H9 (cell line): ENCODE measurements around the gene SH3GL1. TPM values are rescaled to one million over a fixed set of nuclear protein-coding genes. Genes with fewer than 3 reads are reported as not detected.

Experiments
- DNase-seq: peaks from one replicate; pipeline ENCODE4 v3.0.0-alpha.2; 2017
- H2AFZ ChIP-seq: one replicate; pipeline ENCODE4 v1.6.1; 2013; ENCODE audit warnings: mild to moderate bottlenecking, low read length, control low read depth, moderate library complexity
- H2AK5ac ChIP-seq: 2 replicates; pipeline ENCODE4 v1.6.1; 2013; ENCODE audit warnings: low read length, control low read depth, mixed read lengths; ENCODE audit not compliant: insufficient read length
- H2BK120ac ChIP-seq: one replicate; pipeline ENCODE4 v1.6.1; 2013; ENCODE audit warnings: low read depth, mild to moderate bottlenecking, low read length, control low read depth, inconsistent platforms; ENCODE audit not compliant: poor library complexity, severe bottlenecking
- H2BK12ac ChIP-seq: 2 replicates; pipeline ENCODE4 v1.6.1; 2013; ENCODE audit warnings: low read length, control low read depth, mixed read lengths, low read depth; ENCODE audit not compliant: insufficient read length
- H2BK15ac ChIP-seq: 2 replicates; pipeline ENCODE4 v1.6.1; 2013; ENCODE audit warnings: low read depth, low read length, control low read depth
- H2BK20ac ChIP-seq: one replicate; pipeline ENCODE4 v1.6.1; 2013; ENCODE audit warnings: low read depth, mild to moderate bottlenecking, low read length, control low read depth, inconsistent platforms; ENCODE audit not compliant: poor library complexity, severe bottlenecking
- H2BK5ac ChIP-seq: 2 replicates; pipeline ENCODE4 v1.6.1; 2013; ENCODE audit warnings: low read length, control low read depth, mixed read lengths; ENCODE audit not compliant: insufficient read length
- H3K14ac ChIP-seq: 2 replicates; pipeline ENCODE4 v1.6.1; 2013; ENCODE audit warnings: low read length, control low read depth; ENCODE audit not compliant: insufficient read depth
- H3K18ac ChIP-seq: 2 replicates; pipeline ENCODE4 v1.6.1; 2013; ENCODE audit warnings: low read depth, mild to moderate bottlenecking, mixed read lengths, low read length, control low read depth; ENCODE audit not compliant: insufficient read length
- H3K23ac ChIP-seq: 2 replicates; pipeline ENCODE4 v1.6.1; 2013; ENCODE audit warnings: low read length, control low read depth, mixed read lengths, low read depth; ENCODE audit not compliant: insufficient read length
- H3K23me2 ChIP-seq: 2 replicates; pipeline ENCODE4 v1.6.1; 2013; ENCODE audit warnings: low read depth, mild to moderate bottlenecking, mixed read lengths, low read length, control low read depth; ENCODE audit not compliant: insufficient read length, poor library complexity, severe bottlenecking
- H3K27ac ChIP-seq: 2 replicates; pipeline ENCODE4 v1.5.1; 2013; ENCODE audit warnings: low read length, control low read depth, mixed read lengths, low read depth; ENCODE audit not compliant: insufficient read length
- H3K27me3 ChIP-seq: 2 replicates; pipeline ENCODE4 v1.6.1; 2013; ENCODE audit warnings: low read length, control low read depth, inconsistent platforms; ENCODE audit not compliant: insufficient read depth
- H3K4ac ChIP-seq: 2 replicates; pipeline ENCODE4 v1.6.1; 2013; ENCODE audit warnings: low read depth, mild to moderate bottlenecking, control low read depth, inconsistent platforms, low read length, moderate library complexity
- H3K4me1 ChIP-seq: 2 replicates; pipeline ENCODE4 v1.6.1; 2013; ENCODE audit warnings: low read length, control low read depth, inconsistent platforms; ENCODE audit not compliant: insufficient read depth
- H3K4me2 ChIP-seq: 2 replicates; pipeline ENCODE4 v1.6.1; 2013; ENCODE audit warnings: low read length, control low read depth, mixed read lengths; ENCODE audit not compliant: insufficient read length, insufficient read depth
- H3K56ac ChIP-seq: 2 replicates; pipeline ENCODE4 v1.6.1; 2013; ENCODE audit warnings: low read depth, mild to moderate bottlenecking, mixed read lengths, low read length, control low read depth; ENCODE audit not compliant: insufficient read length
- H3K79me1 ChIP-seq: 2 replicates; pipeline ENCODE4 v1.6.1; 2013; ENCODE audit warnings: low read depth, mild to moderate bottlenecking, moderate library complexity, low read length, control low read depth, inconsistent platforms; ENCODE audit not compliant: insufficient read depth, poor library complexity, severe bottlenecking
- H3K79me2 ChIP-seq: 2 replicates; pipeline ENCODE4 v1.6.1; 2013; ENCODE audit warnings: low read length, control low read depth, inconsistent platforms; ENCODE audit not compliant: insufficient read depth
- H3K9ac ChIP-seq: 2 replicates; pipeline ENCODE4 v1.6.1; 2013; ENCODE audit warnings: low read length, control low read depth, mixed read lengths; ENCODE audit not compliant: insufficient read length; ENCODE audit errors: extremely low read depth
- H3K9me3 ChIP-seq: one replicate; pipeline ENCODE4 v1.6.1; 2013; ENCODE audit warnings: low read depth, low read length, inconsistent platforms; ENCODE audit not compliant: control insufficient read depth
- H3T11ph ChIP-seq: one replicate; pipeline ENCODE4 v1.6.1; 2013; ENCODE audit warnings: mild to moderate bottlenecking, low read length, control low read depth, inconsistent platforms
- H4K20me1 ChIP-seq: one replicate; pipeline ENCODE4 v1.6.1; 2013; ENCODE audit not compliant: control insufficient read depth, insufficient read length, insufficient read depth
- H4K5ac ChIP-seq: 2 replicates; pipeline ENCODE4 v1.6.1; 2013; ENCODE audit warnings: low read depth, mild to moderate bottlenecking, mixed read lengths, low read length, control low read depth; ENCODE audit not compliant: insufficient read length
- H4K8ac ChIP-seq: replicated peaks from 2 replicates; pipeline ENCODE4 v1.6.1; 2013; ENCODE audit warnings: low read length, control low read depth, mixed read lengths, low read depth; ENCODE audit not compliant: insufficient read length
- H4K91ac ChIP-seq: 2 replicates; pipeline ENCODE4 v1.6.1; 2013; ENCODE audit warnings: low read depth, mild to moderate bottlenecking, moderate library complexity, mixed read lengths, low read length, control low read depth; ENCODE audit not compliant: insufficient read length
- H3K27ac Mint-ChIP-seq, 3 experiments: 2 replicates in 2 of 3; 3 replicates in 1 of 3; pipeline ENCODE4 v1.8.0; 2020 to 2021; ENCODE audit warnings: mixed read lengths in 3 of 3, mild to moderate bottlenecking in 1 of 3, moderate library complexity in 1 of 3
- H3K27me3 Mint-ChIP-seq: 2 replicates; pipeline ENCODE4 v1.8.0; 2021; ENCODE audit warnings: low read depth, mild to moderate bottlenecking, moderate library complexity, mixed read lengths
- H3K36me3 Mint-ChIP-seq, 3 experiments: 2 replicates in 2 of 3; 3 replicates in 1 of 3; pipeline ENCODE4 v1.8.0; 2020 to 2021; ENCODE audit warnings: low read depth in 3 of 3, mixed read lengths in 3 of 3; ENCODE audit not compliant: insufficient read depth in 1 of 3
- H3K4me1 Mint-ChIP-seq, 2 experiments: 2 replicates each; pipeline ENCODE4 v1.8.0; 2020; ENCODE audit warnings: mixed read lengths in 2 of 2
- H3K4me3 Mint-ChIP-seq, 2 experiments: 2 replicates in 1 of 2; 3 replicates in 1 of 2; pipeline ENCODE4 v1.8.0; 2020 to 2021; ENCODE audit warnings: mild to moderate bottlenecking in 2 of 2, mixed read lengths in 2 of 2, moderate library complexity in 1 of 2
- H3K9me3 Mint-ChIP-seq, 2 experiments: 2 replicates in 1 of 2; 3 replicates in 1 of 2; pipeline ENCODE4 v1.8.0; 2020; ENCODE audit warnings: mild to moderate bottlenecking in 2 of 2, mixed read lengths in 2 of 2, moderate library complexity in 1 of 2
- WGBS: extraction: QIAGEN DNeasy Blood & Tissue Kit; methylation state at CpG from one replicate; pipeline ENCODE4 v1.1.7; 2013; ENCODE audit warnings: missing lambda C conversion rate, low lambda C conversion rate, mixed read lengths; ENCODE audit not compliant: insufficient read length; ENCODE audit errors: extremely low coverage; 5-methylcytosine and 5-hydroxymethylcytosine counted together
- total RNA-seq: library from RNA; stranded (reverse); gene quantifications from 2 replicates; pipeline ENCODE4 v1.2.1, GENCODE V29; 2021
- TF ChIP-seq, protein P1 (sequence below): fragments of 200-600 bp; sonication (generic); conservative IDR thresholded peaks from 3 replicates; pipeline ENCODE4 v1.8.0; 2021; ENCODE audit warnings: antibody characterized with exemption, mild to moderate bottlenecking

SH3GL1 gene
- total RNA-seq, 1 experiment from 2014 or later: 85.5 TPM

DNA sequence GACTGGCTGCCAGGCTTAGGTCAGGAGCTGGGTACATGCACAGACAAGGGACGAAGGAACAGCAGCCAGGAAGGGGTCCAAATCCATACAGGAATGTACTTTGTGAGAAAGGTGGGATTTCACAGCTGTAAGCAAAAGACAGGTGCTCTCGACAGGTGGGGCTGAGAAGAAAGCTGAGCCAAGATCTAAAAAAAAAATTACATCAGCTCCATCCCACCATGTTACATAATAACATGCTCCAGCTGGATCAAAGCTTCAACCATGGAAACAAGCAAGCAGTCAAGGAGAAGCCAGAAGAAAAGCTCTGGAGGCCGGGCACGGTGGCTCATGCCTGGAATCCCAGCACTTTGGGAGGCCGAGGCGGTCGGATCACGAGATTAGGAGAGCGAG lies 49.3 kb upstream of the SH3GL1 start:
- Histone ChIP-seq H3K23me2 (no peaks in the 10 kb centered on the region), H2BK15ac (no peak overlapping the region), H2BK5ac (no peak overlapping the region), H3K4me2 (no peak overlapping the region), H3K27ac (no peak overlapping the region), H3K14ac (no peak overlapping the region), H4K91ac (no peak overlapping the region), H4K5ac (no peak overlapping the region), H2AFZ (no peak overlapping the region), H3K79me1 (no peaks in the 10 kb centered on the region), H3K9me3 (no peaks in the 10 kb centered on the region), H3K79me2 (no peaks in the 10 kb centered on the region), H3T11ph (no peak overlapping the region), H3K23ac (no peak overlapping the region), H2AK5ac (no peak overlapping the region), H2BK120ac (no peak overlapping the region), H3K9ac (no peak overlapping the region), H4K8ac (no peak overlapping the region), H3K56ac (no peak overlapping the region), H2BK20ac (no peak overlapping the region), H3K4me1 (no peaks in the 10 kb centered on the region), H3K27me3 (no peaks in the 10 kb centered on the region), H3K4ac (no peak overlapping the region), H3K18ac (no peak overlapping the region), H4K20me1 (peaks cover 2% of the 10 kb centered on the region), H2BK12ac (no peak overlapping the region)
- Mint-ChIP-seq H3K27me3 (no peaks in the 10 kb centered on the region; the same call in 1 of the 2 replicates), H3K4me1 (no peaks in the 10 kb centered on the region; a peak in 1 of 4 replicates), H3K9me3 (no peaks in the 10 kb centered on the region), H3K36me3 (peaks cover 15 to 54% (median 33%) of the 10 kb centered on the region in 3 experiments; a peak in 6 of 7 replicates), H3K27ac (no peak overlapping the region; a peak in 1 of 7 replicates), H3K4me3 (no peak overlapping the region; a peak in 1 of 5 replicates)
- TF ChIP-seq, protein P1, sequence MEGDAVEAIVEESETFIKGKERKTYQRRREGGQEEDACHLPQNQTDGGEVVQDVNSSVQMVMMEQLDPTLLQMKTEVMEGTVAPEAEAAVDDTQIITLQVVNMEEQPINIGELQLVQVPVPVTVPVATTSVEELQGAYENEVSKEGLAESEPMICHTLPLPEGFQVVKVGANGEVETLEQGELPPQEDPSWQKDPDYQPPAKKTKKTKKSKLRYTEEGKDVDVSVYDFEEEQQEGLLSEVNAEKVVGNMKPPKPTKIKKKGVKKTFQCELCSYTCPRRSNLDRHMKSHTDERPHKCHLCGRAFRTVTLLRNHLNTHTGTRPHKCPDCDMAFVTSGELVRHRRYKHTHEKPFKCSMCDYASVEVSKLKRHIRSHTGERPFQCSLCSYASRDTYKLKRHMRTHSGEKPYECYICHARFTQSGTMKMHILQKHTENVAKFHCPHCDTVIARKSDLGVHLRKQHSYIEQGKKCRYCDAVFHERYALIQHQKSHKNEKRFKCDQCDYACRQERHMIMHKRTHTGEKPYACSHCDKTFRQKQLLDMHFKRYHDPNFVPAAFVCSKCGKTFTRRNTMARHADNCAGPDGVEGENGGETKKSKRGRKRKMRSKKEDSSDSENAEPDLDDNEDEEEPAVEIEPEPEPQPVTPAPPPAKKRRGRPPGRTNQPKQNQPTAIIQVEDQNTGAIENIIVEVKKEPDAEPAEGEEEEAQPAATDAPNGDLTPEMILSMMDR: no peak
- no CpG with 5 or more reads among the region's 9 CpGs for WGBS
- DNase-seq: no peak
